GM21360 (cell line): ENCODE data around the gene ARHGAP44.
"Not testable (repeated sequence)": the region's sequence is repeated elsewhere in the genome, so short reads cannot be mapped to it uniquely, and the experiment has no call there.

Source experiments
- ATAC-seq: cut with Tn5 transposase; IDR thresholded peaks from one replicate; pipeline ENCODE4 v1.9.1; 2021; ENCODE audit warnings: mild to moderate bottlenecking, moderate library complexity; ENCODE audit not compliant: unreplicated experiment

ARHGAP44 gene

GRCh38 chr17:12814718-12815117, 25.4 kb downstream of the ARHGAP44 start:
- ATAC-seq: no peak

- ATAC-seq: peak; percentile 99
Observed at GRCh38 chr17:12815642-12816141, 26.4 kb downstream of the ARHGAP44 start.

GRCh38 chr17:12821376-12821940, 32.2 kb downstream of the ARHGAP44 start:
- no peak for ATAC-seq

- no peak for ATAC-seq
Observed at GRCh38 chr17:12826431-12826830, 37.1 kb downstream of the ARHGAP44 start.

GRCh38 chr17:12830777-12831247, 41.5 kb downstream of the ARHGAP44 start:
- no peak for ATAC-seq

- no peak for ATAC-seq
Observed at GRCh38 chr17:12831839-12832238, 42.5 kb downstream of the ARHGAP44 start.

- ATAC-seq: no peak
Observed at GRCh38 chr17:12839042-12839441, 49.7 kb downstream of the ARHGAP44 start.

- no peak for ATAC-seq
Observed at GRCh38 chr17:12842936-12843335, 53.6 kb downstream of the ARHGAP44 start.

- ATAC-seq: no peak
Observed at GRCh38 chr17:12850996-12851395, 61.7 kb downstream of the ARHGAP44 start.

GRCh38 chr17:12851901-12852435, 62.7 kb downstream of the ARHGAP44 start:
- no peak for ATAC-seq

GRCh38 chr17:12853921-12854320, 64.6 kb downstream of the ARHGAP44 start:
- ATAC-seq: no peak

GRCh38 chr17:12856416-12856815, 67.1 kb downstream of the ARHGAP44 start:
- no peak for ATAC-seq

GRCh38 chr17:12857592-12857991, 68.3 kb downstream of the ARHGAP44 start:
- no peak for ATAC-seq

- peak; percentile 74 for ATAC-seq
Observed at GRCh38 chr17:12859520-12859919, 70.2 kb downstream of the ARHGAP44 start.

- ATAC-seq: no peak
Observed at GRCh38 chr17:12865769-12866168, 76.5 kb downstream of the ARHGAP44 start.

GRCh38 chr17:12866244-12866643, 76.9 kb downstream of the ARHGAP44 start:
- no peak for ATAC-seq

GRCh38 chr17:12867726-12868125, 78.4 kb downstream of the ARHGAP44 start:
- ATAC-seq: no peak

- not testable (repeated sequence) for ATAC-seq
Observed at GRCh38 chr17:12873415-12874125, 84.3 kb downstream of the ARHGAP44 start.

- no peak for ATAC-seq
Observed at GRCh38 chr17:12877953-12878669, 88.8 kb downstream of the ARHGAP44 start.

GRCh38 chr17:12879096-12879495, 89.8 kb downstream of the ARHGAP44 start:
- ATAC-seq: not testable (repeated sequence)

GRCh38 chr17:12883472-12883871, 94.2 kb downstream of the ARHGAP44 start:
- no peak for ATAC-seq
